Heart left ventricle (tissue), 16 donors: ENCODE data around the gene HDGFL3. TPM values are rescaled to one million over a fixed set of nuclear protein-coding genes. Genes with fewer than 3 reads are reported as not detected.
"Not testable (repeated sequence)": the region's sequence is repeated elsewhere in the genome, so short reads cannot be mapped to it uniquely, and the experiment has no call there.

Experiments used
- ATAC-seq, 4 donors: fragments of 200-7000 bp; cut with Tn5 transposase; one replicate each; pipeline ENCODE4 v1.9.1; 2020 to 2022; ENCODE audit warnings: moderate library complexity in 4 of 4, mild to moderate bottlenecking in 3 of 4, moderate number of reproducible peaks in 1 of 4
- DNase-seq, 5 donors: peaks; one replicate each; pipeline ENCODE4 v3.0.0-alpha.2; 2020
- H3K27ac ChIP-seq, 12 donors: fragments of 200-600 bp; sonication (generic) in 4 of 12; one replicate each; pipeline versions ENCODE4 v1.5.0 to v1.8.0; 2016 to 2022; ENCODE audit warnings: mild to moderate bottlenecking in 2 of 12
- H3K27me3 ChIP-seq, 9 donors: fragments of 200-600 bp; sonication (generic) in 2 of 9; one replicate each; pipeline versions ENCODE4 v1.5.1 to v1.8.0; 2016 to 2022; ENCODE audit warnings: mild to moderate bottlenecking in 3 of 9
- H3K36me3 ChIP-seq, 9 donors: fragments of 200-600 bp; sonication (generic) in 2 of 9; one replicate each; pipeline versions ENCODE4 v1.5.0 to v1.8.0; 2018 to 2022; ENCODE audit warnings: mild to moderate bottlenecking in 2 of 9
- H3K4me1 ChIP-seq, 12 donors: fragments of 200-600 bp; sonication (generic) in 4 of 12; one replicate each; pipeline versions ENCODE4 v1.5.0 to v1.8.0; 2016 to 2022; ENCODE audit warnings: mild to moderate bottlenecking in 3 of 12
- H3K4me3 ChIP-seq, 12 donors: fragments of 200-600 bp; sonication (generic) in 4 of 12; one replicate each; pipeline versions ENCODE4 v1.5.0 to v1.8.0; 2017 to 2022; ENCODE audit warnings: mild to moderate bottlenecking in 9 of 12, moderate library complexity in 4 of 12
- H3K9me3 ChIP-seq, 12 donors: fragments of 200-600 bp; sonication (generic) in 4 of 12; one replicate each; pipeline versions ENCODE4 v1.5.0 to v1.8.0; 2016 to 2022; ENCODE audit warnings: mild to moderate bottlenecking in 1 of 12
- CTCF ChIP-seq, 12 donors: fragments of 200-600 bp; sonication (generic) in 4 of 12; IDR thresholded peaks; one replicate each; pipeline versions ENCODE4 v1.5.0 to v1.8.0; 2018 to 2022; ENCODE audit warnings: antibody characterized with exemption in 12 of 12, mild to moderate bottlenecking in 5 of 12
- POLR2A ChIP-seq, 2 donors: fragments of 450-650 bp; IDR thresholded peaks; one replicate each; pipeline ENCODE4 v1.6.1; 2017; ENCODE audit warnings: antibody characterized with exemption in 2 of 2, mild to moderate bottlenecking in 2 of 2, moderate library complexity in 2 of 2
- WGBS, 4 donors: extraction: QIAGEN DNeasy Blood & Tissue Kit in 2 of 4; methylation state at CpG; one replicate each; pipeline versions ENCODE4 v1.1.5 to v1.1.7; 2013 to 2018; 5-methylcytosine and 5-hydroxymethylcytosine counted together
- intact Hi-C, 10 donors: fragments of 100-400 bp; cut with DNase I; formaldehyde crosslinking; loops; one replicate each; pipeline versions ENCODE4 v1.11.1 to v1.14.2; 2022
- polyA plus RNA-seq, 2 donors: library from polyadenylated mRNA; stranded (reverse); fragments of 200-250 nt; gene quantifications; one replicate each; pipeline ENCODE4 v1.2.3, GENCODE V29; 2013
- total RNA-seq, 9 donors: library from RNA; depleted of rRNA in 2 of 9; stranded (reverse); fragments of >200 nt in 2 of 9; fragmentation: NEBNext Ultra II Directional in 3 of 9; extraction: Animal tissue kit (Norgen Biotek cat#: 25700) in 3 of 9; gene quantifications; one replicate each; pipeline versions ENCODE4 v1.1.0 to v1.2.4, GENCODE V29; 2016 to 2023
- donor health status: ischemic (EF 13 %, LVEDD 7.1; RV severe dilation, severe dysfunction).
- donor health status: healthy with polysubstance abuse.
- donor health status: DM: no; HTN: yes; CAD: no.
- donor health status: DM: no; HTN: no; CAD: no.
- donor health status: ischemic (EF 25% LVEDD 6.9; RV normal size, moderate dysfunction).
- donor health status: ischemic (EF 25% LVEDD 5.7; RV mildly dilated, moderate dysfunction).
- donor health status: healthy.
- donor health status: DM: yes; HTN: yes; CAD: no.
- donor health status: ischemic (EF 35%, LVEDD 5.7; RV mildly dilated, moderate dysfunction).
- donor health status: nonischemic (EF 11% LVEDD 7.7; RV severe dilation, severe dysfunction).
- donor health status: DM: yes; HTN: yes; CAD: no.
- donor health status: PGD.
- donor health status: ischemic (EF 29% LVEDD 5.4; RV normal size, mild dysfunction).
- donor health status: nonischemic (EF 23%, LVEDD 6.1; RV moderate dilation, normal function).

Gene HDGFL3
- total and polyA plus RNA-seq, 11 donors: 9.6 to 50.7 (median 33.9) TPM

GRCh38 chr15:83094583-83094982 lies 113.0 kb downstream of the HDGFL3 start:
- intact Hi-C loops: no loop called here
- WGBS, 4 donors: 82 to 95% (median 90%) methylated on average over 5 of the region's 5 CpGs
- TF ChIP-seq CTCF (IDR thresholded peaks at IDR 0.05) (no peak), POLR2A (IDR thresholded peaks at IDR 0.05) (no peak)
- Histone ChIP-seq H3K36me3 (no peaks in the 10 kb centered on the region), H3K27me3 (no peaks in the 10 kb centered on the region), H3K9me3 (peaks cover 0 to 9% (median 0%) of the 10 kb centered on the region in 12 donors), H3K4me3 (no peak overlapping the region), H3K27ac (no peak overlapping the region), H3K4me1 (peaks cover 0 to 18% (median 0%) of the 10 kb centered on the region in 12 donors)
- DNase-seq: no peak
- ATAC-seq: no peak

GRCh38 chr15:83092309-83092976 lies 115.2 kb downstream of the HDGFL3 start:
- Histone ChIP-seq H3K4me3 (no peak overlapping the region), H3K27me3 (no peaks in the 10 kb centered on the region), H3K9me3 (peaks cover 0 to 4% (median 0%) of the 10 kb centered on the region in 12 donors), H3K27ac (peak overlapping the region in 2 of 12 donors; percentile 37 to 73), H3K4me1 (peaks cover 0 to 18% (median 0%) of the 10 kb centered on the region in 12 donors), H3K36me3 (no peaks in the 10 kb centered on the region)
- 48 to 51% (median 49%) methylated on average over 4 of the region's 4 CpGs for WGBS, 4 donors
- peak in 3 of 5 donors; percentile 46 to 66 (median 46) for DNase-seq
- ATAC-seq: peak; percentile 26 to 91 (median 86)
- intact Hi-C loops: no loop called here
- no peak for TF ChIP-seq CTCF (IDR thresholded peaks at IDR 0.05)
- TF ChIP-seq POLR2A (IDR thresholded peaks at IDR 0.05): peak in 1 of 2 donors; percentile 41

- H3K36me3 ChIP-seq, H3K9me3 ChIP-seq, DNase-seq, ATAC-seq, H3K27me3 ChIP-seq, intact Hi-C loops, H3K4me3 ChIP-seq: not testable (repeated sequence)
- H3K27ac ChIP-seq: peak overlapping the region in 2 of 12 donors; percentile 37 to 73
- peaks cover 0 to 18% (median 0%) of the 10 kb centered on the region in 12 donors for H3K4me1 ChIP-seq
- WGBS, 4 donors: 94 to 98% (median 96%) methylated on average over 3 of the region's 3 CpGs
These were observed 115.7 kb downstream of the HDGFL3 start for GRCh38 chr15:83091965-83092308.

- ATAC-seq: no peak
- no peaks in the 10 kb centered on the region for H3K27me3 ChIP-seq
- H3K36me3 ChIP-seq: no peaks in the 10 kb centered on the region
- TF ChIP-seq CTCF (IDR thresholded peaks at IDR 0.05) (no peak), POLR2A (IDR thresholded peaks at IDR 0.05) (no peak)
- 39 to 43% (median 41%) methylated on average over 4 of the region's 4 CpGs for WGBS, 4 donors
- intact Hi-C loops: no loop called here
- no peak for DNase-seq
- no peak overlapping the region for H3K27ac ChIP-seq
- no peaks in the 10 kb centered on the region for H3K9me3 ChIP-seq
- no peak overlapping the region for H3K4me3 ChIP-seq
- H3K4me1 ChIP-seq: peaks cover 0 to 18% (median 0%) of the 10 kb centered on the region in 12 donors
These were observed 117.2 kb downstream of the HDGFL3 start for GRCh38 chr15:83090465-83090864.

GRCh38 chr15:83088876-83089275 lies 118.7 kb downstream of the HDGFL3 start:
- intact Hi-C loops: no loop called here
- no peak for TF ChIP-seq POLR2A (IDR thresholded peaks at IDR 0.05)
- no peak for TF ChIP-seq CTCF (IDR thresholded peaks at IDR 0.05)
- H3K4me1 ChIP-seq: peaks cover 0 to 18% (median 0%) of the 10 kb centered on the region in 12 donors
- no peak for DNase-seq
- ATAC-seq: no peak
- no peaks in the 10 kb centered on the region for H3K9me3 ChIP-seq
- H3K27ac ChIP-seq: no peak overlapping the region
- no peaks in the 10 kb centered on the region for H3K27me3 ChIP-seq
- H3K36me3 ChIP-seq: no peaks in the 10 kb centered on the region
- no peak overlapping the region for H3K4me3 ChIP-seq
- WGBS, 4 donors: 66 to 83% (median 77%) methylated on average over 2 of the region's 2 CpGs
